NOMO-1 treated with DMSO at 0.1 percent for 48 hours (cell line): ENCODE results near the gene CPNE1.

Source experiments
- DNase-seq: peaks from one replicate; lab custom pipeline; 2025; ENCODE audit not compliant: unreplicated experiment; lab: John Stamatoyannopoulos, UW

The CPNE1 gene

DNA sequence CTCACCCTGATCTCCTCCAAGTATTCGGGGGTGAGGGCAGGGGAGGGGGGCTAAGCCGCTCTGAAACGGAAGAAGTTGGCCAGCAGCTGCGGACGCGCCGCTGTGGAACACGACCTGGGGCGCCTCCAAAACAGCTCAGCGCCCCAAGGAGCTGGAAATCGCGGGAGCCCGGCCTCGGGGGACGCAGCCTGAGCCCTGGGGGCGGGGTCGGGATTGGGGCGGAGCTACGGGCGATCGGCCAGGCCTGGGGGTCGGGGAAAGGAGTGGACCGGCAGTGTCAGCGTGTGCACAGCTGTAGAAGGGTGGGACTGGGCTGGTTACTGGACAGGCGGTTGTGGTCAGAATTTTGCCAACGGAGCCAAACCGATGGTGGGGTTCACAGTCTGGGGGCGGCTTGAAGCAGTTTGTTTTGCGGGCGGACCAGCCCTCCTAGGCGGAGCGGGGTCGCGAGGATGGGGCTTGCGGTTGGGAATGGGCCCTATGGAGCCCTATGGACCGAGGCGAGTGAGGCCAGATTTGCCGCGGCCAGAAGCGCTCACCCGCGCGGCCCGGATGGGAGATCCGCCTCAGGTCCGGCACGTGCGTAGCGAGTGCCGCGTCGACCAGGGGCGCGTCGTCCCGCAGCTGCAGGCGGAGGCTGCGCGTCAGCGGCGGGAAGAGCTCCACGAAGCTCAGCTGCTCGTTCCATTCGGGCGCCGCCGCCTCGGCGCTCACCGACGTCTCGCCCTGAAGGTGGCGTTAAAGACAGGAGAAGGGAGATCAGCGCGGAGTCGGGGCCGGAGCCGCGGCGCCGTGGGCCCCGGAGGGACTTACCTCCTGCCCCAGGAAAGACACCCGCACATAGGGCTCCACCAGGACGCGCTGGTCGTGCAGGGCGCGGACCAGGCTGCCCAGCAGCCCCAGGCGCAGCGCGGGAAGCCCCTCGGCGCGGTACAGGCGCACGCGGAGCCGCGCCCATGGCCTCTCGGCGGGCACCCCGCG lies 63.4 kb downstream of the CPNE1 start:
- peak; percentile 72 for DNase-seq

DNA sequence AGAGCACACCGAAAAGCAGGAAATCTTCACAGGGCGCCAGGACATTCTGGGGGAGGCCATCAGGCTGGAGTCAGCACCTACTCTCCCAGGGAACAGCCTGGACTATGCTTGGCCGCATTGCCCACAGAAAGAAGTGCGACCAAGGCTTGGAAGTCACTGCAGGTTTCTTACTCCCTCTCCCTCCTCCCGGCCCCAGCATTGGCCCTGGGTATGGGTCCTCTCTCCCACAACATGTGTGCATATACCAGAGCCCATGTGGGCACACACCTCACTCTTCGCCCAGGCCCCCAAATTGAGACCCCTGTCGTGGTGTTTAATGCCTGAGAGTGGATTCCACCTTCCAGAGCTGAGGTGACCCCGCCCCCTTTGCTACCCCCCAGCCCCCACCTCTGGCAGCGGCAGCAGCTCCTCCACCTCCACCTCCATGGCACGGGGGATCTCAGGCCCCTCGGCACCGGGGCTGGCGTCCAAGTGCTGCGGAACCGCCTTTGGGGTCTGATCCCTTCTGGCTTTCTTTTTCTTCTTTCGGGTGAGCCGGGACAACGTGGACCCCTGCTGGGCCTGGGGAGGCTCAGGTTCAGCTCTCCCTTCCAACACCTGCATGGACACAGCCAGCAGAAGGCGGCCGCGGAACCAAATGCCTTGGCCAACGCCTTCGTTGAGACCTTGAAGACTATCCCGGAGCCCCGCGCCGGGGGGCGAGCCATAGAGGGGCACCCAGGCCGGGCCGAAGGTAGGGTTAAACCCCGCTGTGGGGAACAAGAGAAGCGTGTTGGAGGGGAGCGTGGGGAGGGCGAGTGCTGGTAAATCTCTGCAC lies 64.3 kb downstream of the CPNE1 start:
- no peak for DNase-seq

DNA sequence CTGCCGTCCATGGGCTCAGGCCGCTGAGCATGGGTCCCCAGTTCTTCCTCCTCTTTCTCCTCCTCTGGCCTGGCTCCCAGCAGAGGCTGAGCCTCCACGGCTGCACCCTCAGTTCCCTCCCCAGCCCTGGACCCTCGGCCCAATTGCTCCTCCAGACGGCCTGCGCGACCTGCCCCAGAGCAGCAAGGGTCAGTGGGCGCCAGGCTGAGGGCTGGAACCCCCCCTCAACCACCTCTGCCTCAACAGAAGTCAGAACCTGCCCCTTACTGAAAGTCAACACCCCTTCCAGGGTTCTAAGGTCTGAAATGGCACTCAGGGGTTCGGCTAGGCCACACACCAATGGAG lies 65.0 kb downstream of the CPNE1 start:
- no peak for DNase-seq

DNA sequence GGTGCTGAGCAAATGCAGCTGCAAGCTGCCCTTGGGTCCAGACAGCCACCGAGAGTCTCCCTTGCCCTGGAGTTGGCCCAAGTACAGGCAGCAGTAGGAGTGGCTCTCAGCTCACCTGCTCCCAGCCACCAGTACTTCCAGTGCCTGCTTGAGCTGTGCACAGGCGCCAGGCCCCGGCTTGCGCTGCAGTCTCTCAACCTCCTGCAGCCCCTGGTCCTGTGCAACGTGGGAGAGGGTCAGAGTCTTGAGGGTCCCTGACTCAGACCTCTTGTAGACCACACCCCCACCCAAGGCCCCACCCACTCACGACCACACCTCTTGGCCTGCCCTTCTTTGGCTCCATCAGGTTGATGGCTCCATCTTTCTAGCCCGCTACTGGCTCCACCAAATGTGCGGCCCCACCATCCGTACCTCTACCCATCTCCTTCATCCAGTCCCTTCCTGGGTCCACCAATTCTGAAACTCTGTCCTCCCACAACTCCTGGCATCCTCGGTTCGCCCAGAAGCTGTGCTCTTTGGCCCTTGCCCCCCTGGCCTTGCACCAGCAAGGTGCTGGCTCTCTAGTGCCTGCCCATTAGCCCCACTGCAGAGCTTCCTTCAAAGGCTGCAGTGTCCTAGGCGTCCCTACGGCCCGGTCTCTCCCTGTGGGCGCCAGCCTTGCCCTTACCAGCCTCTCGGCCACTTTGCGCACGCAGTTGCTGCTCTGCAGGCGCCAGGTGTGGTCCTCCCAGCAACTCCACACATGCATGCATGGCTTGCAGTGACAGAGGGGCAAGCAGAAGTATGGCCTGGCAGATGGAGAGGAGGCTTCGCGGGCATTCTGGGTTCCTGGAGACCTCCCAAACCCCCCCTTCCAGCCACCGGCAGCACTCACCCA lies 65.6 kb downstream of the CPNE1 start:
- no peak for DNase-seq

DNA sequence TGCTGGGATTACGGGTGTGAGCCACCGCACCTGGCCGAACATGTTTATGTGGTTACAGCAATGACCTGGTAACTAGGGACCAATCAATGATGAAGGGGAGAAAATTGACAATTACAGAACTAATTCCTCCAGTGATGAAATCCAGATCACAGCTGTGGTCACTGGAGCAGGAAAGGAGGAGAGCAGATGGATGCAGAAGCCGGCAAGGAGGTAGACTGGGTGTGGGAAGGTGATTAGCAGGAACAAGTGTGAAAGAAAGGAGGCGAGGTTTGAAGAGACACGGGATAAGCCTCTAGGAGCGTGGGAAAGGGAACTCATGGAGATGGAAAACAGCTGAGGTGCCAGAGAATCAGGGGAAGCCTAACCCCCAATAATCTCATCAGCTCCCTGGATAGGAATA lies 66.2 kb downstream of the CPNE1 start:
- no peak for DNase-seq

DNA sequence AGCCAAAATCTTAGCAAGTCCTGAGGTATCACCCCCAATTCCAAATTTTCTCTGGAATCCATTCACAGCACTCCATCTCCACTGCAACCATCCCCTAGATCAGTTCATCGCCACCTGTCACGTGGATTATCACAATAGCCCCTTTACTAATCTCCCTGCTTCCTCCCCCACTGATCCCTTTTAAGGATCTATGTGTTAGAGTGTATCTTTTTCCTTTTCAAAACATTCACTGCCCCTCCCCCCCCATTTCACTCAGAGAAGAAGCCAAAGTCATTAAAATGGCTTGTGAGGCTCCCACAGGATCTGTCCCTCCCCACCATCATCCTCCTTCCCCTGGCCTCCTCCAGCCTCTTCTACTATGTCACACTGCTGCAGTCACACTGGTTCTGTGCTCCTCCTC lies 67.5 kb downstream of the CPNE1 start:
- DNase-seq: no peak

DNA sequence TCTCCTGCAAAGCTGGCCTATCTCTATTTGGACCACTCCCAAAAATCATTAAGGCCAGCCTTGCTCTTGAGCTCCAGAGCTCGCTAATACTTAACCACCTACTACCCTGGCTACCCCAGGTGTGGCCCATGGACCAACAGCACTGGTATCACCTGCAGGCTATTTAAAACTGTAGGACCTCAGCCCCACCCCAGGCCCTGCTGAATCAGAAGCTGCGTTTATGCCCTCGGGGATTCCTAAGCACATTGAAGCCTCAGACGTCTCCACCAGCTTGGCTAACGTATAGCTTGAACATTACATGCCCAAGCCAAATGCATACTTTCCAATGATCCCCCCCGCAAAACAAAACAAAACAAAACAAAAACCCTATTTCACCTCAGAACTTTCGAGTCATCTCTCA lies 68.8 kb downstream of the CPNE1 start:
- DNase-seq: no peak

DNA sequence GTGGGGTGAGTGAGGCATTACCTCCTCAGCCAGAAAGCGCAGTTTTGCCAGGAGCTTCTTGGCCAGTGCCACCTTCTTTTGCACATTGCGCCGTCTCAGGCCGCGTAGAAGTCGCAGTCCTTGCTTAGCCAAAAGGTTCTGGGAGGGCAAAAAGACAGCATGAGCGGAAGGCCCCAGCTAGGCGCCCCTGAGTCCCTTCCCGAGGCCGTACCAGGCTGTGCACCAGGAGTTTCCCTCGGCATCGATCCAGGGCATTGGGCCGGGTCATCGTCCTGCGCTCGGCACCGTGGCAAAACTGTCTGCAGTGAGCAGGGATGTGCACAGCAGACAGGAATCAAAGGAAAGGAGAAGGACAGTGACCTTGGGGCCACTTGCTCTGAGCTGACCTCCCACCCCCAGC lies 69.2 kb downstream of the CPNE1 start:
- DNase-seq: no peak

DNA sequence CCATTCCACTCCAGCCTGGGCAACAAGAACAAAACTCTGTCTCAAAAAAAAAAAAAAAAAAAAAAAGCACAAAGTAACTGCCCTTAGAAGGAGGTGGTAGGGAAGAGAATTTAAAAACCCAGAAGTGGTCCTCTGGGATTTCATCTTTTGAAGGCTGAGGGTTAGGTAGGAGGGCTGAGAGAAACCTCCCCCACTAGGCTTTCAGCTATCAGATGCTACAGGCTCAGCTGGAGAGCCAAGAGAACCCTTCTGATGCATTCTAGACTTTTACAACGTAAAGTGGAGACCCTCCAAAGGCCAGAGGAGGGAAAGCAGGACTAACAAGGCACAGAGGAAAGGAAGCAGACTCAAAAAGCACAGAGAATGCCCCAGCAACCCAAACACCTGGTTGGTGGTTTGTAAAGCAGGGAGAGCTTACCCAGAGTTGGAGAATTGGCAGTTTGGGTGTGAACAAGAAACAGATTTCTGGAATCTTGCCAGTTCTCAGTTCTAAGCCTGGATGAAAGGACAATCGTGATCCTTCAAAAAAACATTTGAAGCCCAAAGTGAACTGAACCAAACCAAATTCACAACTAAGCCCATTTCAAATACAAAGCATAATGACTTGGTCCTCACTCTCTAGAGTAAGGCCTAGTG lies 72.2 kb downstream of the CPNE1 start:
- DNase-seq: no peak

DNA sequence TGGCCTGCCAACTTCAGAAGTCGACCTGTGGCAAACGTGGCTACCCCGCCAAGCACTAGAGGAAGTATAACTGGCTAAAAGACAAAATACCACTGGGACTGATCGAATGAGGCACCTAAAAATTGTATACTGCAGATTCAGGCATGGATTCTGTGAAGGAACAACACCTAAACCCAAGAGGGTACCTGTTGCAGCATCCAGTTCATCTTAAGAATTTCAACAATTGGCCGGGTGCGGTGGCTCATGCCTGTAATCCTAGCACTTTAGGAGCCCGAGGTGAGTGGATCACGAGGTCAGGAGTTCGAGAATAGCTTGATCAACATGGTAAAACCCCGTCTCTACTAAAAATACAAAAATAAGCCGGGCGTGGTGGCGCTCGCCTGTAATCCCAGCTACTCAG lies 76.3 kb downstream of the CPNE1 start:
- no peak for DNase-seq

DNA sequence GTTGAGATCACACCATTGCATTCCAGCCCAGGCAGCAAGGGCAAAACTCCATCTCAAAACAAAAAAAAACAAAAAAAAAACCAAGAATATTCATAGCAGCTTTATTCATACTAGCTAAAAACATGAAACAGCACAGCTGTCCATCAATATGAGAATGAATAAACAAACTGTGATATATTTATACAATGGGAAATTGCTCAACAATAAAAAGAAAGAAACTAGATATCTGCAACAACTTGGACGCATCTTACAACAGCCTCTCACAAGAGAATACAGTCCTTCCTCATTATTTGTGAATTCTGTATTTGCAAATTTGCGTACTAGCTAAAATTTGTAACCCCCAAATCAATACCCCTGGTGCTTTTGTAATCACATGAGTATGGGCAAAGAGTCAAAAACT lies 77.3 kb downstream of the CPNE1 start:
- no peak for DNase-seq

DNA sequence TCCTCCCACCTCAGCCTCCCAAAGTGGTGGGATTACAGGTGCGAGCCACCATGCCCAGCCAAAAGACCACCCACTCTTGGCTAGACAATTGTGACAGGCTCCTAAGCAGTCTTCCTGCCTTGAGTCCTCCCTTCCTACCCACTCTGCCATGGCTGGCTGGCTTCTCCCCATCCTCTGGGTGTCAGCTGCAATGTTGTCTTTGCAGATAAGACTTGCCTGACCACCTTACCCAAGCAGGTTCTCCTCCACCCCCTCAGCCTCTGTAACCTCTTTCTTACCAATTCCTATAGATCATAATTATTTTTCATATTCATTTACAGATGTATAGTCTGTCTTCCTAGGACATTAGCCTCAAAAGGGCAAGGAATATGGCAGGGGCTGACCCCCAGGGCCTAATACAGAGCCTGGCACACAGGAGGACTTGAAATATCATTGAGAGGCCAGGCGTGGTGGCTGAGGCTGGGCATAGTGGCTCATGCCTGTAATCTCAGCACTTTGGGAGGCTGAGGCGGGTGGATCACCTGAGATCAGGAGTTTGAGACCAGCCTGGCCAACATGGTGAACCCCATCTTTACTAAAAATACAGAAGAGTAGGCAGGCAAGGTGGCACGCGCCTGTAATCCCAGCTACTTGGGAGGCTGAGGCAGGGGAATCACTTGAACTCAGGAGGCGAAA lies 77.8 kb downstream of the CPNE1 start:
- DNase-seq: no peak

DNA sequence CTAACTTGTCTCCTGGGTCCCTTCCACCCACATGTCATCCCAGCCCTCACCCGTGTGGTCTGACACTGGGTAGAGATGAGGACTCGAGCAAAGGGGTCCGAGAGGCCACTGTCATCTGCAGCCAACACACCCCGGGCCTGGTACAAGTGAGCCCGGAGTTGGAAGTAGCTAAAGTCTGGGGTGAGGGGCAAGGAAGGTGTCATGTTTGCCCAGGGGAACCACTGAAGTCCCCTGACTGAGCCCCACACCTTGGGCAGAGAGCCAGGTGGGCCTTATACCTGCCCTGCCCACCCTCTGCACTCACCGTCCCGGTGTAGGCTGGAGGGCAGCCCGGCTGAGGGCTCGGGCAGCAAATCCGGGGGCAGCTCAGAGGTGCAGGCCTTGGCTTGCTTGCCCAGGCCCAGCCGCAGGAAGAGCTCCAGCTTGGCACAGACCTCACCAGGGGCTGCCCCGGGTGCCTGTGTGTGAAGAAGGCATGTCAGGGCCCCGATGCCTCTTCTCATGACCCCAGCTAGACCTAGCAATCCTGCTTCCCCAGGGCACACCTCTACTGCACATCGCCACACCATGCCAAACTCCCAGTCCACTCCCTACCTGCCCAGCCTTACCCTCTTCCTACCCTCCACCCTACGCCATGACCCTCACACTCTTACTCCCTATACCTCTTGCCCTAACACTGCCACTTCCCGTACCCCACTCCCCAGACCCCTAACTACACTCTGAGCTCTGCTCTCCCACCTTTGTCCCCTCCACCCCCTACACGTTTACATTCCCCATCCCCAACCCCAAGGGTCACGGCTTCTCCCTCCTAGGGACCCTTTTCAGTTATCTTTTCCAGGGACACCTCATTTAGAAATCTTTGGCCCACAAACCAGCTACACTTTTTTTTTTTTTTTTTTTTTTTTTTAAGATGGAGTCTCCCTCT lies 80.8 kb downstream of the CPNE1 start:
- no peak for DNase-seq

DNA sequence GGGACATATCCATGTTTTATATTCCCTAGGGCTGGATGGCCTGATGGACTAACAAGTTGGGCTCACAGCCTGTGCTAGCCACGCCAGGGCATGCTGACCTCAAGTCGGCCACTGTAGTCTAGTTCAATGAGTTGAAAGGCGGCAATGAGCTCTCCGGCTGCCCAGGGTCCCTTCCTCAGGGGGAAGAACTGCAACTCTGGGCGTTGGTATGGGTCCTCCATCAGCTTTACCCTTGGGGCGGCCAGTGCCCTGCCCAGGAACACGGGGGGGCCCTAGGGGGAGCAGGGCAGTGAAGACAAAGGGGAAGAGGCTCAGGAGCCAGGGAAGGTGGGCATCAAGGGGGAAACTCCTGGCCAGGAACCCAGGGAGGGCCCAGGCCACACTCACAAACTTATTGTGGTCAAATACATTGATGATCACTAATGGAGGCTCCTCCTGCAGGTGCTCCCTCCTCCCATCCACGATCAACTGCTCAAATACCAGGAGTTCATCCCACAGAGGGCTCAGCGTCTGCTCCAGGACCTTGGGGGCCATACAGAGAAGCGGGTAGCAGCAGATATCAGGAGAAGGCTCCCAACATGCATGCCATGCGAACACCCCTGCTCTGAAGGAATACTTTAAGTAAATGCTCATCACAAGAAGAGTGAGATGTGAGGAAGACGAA lies 81.8 kb downstream of the CPNE1 start:
- DNase-seq: no peak

DNA sequence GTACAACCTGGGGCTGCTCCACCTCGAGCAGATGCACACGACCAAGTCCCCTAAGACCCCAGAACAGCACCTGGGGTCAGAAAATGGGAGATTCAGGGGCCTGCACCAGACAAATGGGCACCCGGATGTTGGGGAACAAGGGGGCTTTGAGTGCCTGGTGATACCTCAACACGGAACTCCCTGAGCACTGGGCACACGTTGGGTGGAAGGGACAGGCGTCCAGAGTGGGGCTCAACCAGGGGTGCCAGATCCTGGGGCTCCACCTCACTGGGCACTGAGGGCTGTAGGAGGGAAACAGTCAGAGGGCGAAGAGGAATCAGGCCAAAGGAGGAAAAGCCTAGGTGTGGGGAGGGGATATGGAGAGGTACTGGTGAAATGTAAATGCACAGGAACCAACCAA lies 82.6 kb downstream of the CPNE1 start:
- no peak for DNase-seq

DNA sequence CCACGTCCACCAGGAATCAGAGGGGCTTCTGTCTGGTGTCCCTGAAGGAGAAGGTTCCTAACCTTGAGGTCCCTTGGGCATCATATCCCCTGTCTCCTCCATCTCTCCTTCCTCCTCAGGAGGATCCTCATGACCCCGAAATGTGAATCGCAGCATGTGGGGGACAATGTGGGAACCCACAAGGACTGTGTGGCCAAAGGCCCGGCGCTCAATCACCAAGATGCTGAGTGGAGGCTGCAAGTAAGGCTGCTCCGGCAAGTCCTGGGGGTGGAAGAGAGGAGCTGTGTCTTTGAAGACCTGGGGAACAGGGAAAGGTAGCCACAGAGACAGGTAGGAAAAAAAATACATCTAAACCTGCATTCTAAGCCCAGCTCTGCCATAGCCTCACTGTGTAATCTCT lies 85.5 kb downstream of the CPNE1 start:
- no peak for DNase-seq

DNA sequence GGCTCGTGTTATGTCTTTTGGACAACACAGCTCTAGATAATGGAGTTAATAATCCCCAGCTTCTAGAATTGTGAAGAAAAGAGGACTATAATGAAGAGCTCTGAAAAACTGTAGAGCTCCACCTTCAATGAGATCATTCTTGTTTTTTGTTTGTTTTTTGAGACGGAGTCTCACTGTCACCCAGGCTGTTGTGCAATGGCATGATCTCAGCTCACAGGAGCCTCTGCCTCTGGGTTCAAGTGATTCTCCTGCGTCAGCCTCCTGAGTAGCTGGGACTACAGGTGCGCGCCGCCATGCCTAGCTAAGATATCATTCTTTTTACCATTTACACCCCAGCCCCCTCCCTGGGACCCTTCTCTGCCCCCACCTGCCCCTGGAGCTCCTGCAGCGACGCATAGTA lies 86.2 kb downstream of the CPNE1 start:
- no peak for DNase-seq

DNA sequence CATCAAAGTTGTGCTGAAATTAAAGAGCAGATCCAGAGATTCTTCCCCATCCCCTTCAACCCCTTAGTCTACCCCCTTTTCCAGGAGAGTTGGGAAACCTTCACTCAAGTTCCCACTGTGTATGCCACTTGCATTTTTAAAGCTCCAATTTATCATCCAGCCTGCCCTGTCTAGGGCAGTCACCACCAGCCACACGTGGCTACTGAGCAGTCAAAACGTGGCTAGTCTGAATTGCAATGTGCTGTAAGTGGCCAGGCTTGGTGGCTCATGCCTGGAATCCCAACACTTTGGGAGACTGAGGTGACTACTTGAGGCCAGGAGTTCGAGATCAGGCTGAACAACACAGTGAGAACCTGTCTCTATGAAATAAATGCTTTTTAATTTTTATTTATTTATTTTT lies 87.9 kb downstream of the CPNE1 start:
- no peak for DNase-seq
